B cell (primary cell): ENCODE data around the gene COL6A5.
"Not testable (repeated sequence)": the region's sequence is repeated elsewhere in the genome, so short reads cannot be mapped to it uniquely, and the experiment has no call there.

Experiments
- EZH2 ChIP-seq: IDR thresholded peaks from 2 replicates; pipeline ENCODE4 v1.6.1; 2012; ENCODE audit warnings: borderline replicate concordance, low read depth, mild to moderate bottlenecking, moderate library complexity, low read length; ENCODE audit not compliant: insufficient read depth, poor library complexity, severe bottlenecking
- TF ChIP-seq, protein P1 (sequence below): fragments of 200-600 bp; IDR thresholded peaks from one replicate; pipeline ENCODE4 v1.8.0; 2022; ENCODE audit warnings: antibody characterized with exemption, mild to moderate bottlenecking

GRCh38 chr3:130446840-130447239 lies 101.4 kb downstream of the COL6A5 start:
- TF ChIP-seq, protein P1, sequence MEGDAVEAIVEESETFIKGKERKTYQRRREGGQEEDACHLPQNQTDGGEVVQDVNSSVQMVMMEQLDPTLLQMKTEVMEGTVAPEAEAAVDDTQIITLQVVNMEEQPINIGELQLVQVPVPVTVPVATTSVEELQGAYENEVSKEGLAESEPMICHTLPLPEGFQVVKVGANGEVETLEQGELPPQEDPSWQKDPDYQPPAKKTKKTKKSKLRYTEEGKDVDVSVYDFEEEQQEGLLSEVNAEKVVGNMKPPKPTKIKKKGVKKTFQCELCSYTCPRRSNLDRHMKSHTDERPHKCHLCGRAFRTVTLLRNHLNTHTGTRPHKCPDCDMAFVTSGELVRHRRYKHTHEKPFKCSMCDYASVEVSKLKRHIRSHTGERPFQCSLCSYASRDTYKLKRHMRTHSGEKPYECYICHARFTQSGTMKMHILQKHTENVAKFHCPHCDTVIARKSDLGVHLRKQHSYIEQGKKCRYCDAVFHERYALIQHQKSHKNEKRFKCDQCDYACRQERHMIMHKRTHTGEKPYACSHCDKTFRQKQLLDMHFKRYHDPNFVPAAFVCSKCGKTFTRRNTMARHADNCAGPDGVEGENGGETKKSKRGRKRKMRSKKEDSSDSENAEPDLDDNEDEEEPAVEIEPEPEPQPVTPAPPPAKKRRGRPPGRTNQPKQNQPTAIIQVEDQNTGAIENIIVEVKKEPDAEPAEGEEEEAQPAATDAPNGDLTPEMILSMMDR = not testable (repeated sequence)
- not testable (repeated sequence) for TF ChIP-seq EZH2
